IPS DF 4.7 (cell line): ENCODE data around the gene PHF21B.
"Not testable (repeated sequence)": the region's sequence is repeated elsewhere in the genome, so short reads cannot be mapped to it uniquely, and the experiment has no call there.

Experiments
- DNase-seq: peaks from one replicate; pipeline ENCODE4 v3.0.0-alpha.2; 2013; ENCODE audit warnings: low spot score; ENCODE audit errors: extremely low read depth

PHF21B gene

DNA sequence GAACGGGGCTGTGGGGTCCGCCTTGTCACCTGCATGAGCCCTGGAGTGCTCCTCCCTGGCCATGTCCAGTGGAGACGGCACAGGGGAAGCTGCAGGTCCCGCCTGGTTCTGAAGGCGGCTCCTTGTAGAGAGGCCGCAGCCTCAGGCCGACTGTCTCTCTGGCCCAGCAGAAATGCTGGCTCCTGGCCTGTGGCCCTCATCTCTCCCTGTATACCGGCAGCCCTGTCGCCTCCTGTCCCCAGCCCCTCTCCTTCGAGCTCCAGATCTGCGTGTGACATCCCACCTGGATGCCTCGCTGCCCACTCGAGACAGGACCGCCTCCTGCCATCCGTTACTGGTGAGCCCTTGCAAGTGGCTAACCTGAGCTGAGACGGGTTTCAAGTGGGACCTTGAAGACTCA, 73.6 kb downstream of the PHF21B start:
- no peak for DNase-seq

DNA sequence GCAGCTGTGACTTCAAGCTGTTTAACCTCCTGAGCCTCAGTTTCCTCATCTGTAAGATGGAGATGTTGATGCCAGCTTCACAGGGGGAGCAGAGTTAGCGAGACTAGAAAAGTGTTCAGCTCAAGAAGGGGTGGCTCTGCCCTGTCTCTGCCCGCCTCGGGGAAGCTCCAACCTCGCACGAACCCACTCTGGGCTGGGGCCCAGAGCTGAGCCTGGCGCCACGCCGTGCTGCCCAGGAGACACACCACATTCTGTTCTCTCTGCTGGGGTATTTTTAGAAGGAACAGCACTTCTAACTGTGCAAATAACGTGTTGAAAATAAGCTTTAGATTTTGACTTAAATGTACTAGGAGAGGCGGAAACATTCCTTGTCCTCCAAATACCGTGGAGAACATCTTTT, 74.1 kb downstream of the PHF21B start:
- no peak for DNase-seq

DNA sequence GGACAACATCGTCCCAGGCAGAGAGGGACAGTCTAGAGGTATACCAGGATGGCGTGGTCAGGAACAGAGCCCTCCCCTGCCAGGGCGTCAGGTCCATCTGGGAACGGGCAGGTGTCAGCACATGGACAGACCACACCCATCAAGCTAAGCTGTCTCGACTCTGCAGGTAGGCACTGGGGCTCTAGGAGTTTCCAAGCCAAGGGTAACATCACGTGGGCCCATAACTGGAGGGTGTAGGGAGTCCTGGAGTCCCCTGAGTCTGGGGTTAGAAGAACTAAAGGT, 75.4 kb downstream of the PHF21B start:
- DNase-seq = no peak

DNA sequence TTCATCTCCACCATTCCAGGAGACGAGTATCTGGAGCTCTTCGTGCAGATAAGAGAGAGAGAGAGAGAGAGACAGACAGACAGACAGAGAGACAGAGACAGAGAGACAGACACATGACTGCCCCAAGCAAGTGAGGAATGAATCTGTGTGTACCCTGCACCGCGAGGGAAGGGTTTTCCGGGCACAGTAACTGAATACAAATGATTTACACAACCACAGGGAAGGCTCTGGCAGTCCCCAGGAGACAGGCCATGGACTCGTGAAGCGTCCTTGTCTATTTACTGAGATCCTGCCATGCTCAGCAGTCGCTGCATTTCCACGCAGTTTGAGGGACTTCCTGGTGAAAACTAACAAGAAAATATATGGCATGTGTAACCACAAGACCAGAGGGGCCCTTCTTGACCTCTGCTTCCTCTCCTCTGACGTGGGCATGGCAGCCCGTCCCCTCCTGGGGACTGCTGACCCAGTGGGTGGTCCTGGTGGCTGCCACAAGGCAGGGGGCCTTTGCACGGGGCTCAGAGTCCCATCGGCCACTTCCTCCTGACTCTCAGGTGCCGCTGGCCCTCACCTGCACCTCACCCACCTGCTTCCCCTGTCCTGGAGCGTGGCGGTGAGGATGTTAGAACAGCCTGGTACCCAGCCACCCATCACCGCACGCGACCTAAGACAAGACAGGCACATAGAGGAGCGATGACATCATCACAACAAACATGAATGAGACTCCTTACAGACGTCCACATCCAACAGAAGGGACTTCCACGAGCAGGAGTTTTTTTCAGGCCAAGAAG, 75.9 kb downstream of the PHF21B start:
- DNase-seq = no peak

DNA sequence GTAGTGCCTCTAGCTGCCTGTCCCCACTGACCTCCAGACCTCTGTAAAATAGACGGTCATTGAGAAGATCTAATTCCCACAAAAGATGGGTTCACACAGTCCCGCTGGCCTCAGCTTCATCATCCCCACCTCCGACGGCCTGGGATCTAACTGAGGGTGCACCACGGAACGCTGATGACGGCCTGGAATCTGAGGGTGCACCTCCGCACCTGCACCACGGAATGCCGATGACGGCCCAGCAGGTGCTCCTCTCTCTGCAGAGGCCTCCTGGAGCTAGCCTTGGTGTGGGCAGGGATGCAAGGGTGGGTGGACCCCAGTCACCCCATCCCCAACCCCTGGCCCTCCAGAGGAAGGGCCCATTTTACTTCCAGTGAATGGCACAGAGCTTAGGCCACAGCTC, 77.3 kb downstream of the PHF21B start:
- DNase-seq = no peak

DNA sequence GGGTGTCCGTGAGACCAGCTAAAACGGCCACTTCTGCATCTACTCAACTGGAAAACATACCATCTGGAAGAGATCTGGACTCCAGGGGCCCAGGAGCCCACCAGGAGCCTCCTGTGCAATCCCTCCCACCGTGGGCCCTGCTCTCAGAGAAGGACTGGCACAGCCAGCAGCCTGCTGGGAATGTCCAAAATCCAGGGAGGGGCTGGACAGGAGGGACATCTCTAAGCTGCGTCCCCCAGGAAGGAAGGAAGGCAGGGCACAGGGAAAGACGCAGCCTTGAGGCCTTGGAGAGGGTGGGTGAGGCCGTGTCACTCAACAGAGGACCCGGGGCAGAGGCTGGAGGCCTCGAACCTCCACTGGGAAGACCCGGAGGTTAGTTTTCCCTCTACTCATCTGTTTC, 78.0 kb downstream of the PHF21B start:
- no peak for DNase-seq

DNA sequence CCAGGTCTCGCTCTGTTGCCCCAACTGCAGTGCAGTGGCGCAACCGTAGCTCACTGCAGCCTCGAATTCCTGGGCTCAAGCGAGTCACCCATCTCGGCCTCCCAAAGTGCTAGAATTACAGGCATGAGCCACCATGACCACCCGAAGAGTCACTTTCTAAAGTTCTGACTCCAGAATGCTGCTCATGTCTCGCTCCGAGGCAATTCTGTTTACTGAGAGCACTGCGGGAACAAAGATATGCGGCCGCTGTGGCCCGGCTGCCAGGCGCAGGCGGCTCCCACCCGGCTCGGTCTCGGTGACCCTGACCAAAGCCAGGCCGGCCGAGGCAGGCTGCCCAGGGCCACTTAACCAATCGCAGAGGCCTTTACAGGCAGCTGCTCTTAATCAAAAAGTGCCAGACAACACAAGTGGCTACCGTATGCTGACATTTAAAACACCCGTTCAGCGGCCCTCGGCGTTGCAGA, 78.7 kb downstream of the PHF21B start:
- no peak for DNase-seq

DNA sequence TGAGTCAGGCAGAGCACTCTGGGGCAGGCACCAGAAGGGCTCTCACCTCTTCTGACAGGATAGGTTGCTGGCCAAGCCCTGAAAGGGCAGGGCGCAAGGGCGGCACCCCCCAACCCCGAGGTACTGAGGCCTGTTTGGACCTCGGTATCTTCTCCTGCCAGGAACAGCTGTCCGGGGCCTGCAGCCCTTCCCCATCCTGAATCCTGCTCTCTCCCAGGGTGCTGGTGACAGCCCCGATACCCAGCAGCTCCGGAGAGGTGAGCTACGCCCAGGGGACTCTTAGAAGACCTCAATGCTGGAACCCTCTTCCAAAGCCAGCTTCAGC, 79.1 kb downstream of the PHF21B start:
- no peak for DNase-seq

DNA sequence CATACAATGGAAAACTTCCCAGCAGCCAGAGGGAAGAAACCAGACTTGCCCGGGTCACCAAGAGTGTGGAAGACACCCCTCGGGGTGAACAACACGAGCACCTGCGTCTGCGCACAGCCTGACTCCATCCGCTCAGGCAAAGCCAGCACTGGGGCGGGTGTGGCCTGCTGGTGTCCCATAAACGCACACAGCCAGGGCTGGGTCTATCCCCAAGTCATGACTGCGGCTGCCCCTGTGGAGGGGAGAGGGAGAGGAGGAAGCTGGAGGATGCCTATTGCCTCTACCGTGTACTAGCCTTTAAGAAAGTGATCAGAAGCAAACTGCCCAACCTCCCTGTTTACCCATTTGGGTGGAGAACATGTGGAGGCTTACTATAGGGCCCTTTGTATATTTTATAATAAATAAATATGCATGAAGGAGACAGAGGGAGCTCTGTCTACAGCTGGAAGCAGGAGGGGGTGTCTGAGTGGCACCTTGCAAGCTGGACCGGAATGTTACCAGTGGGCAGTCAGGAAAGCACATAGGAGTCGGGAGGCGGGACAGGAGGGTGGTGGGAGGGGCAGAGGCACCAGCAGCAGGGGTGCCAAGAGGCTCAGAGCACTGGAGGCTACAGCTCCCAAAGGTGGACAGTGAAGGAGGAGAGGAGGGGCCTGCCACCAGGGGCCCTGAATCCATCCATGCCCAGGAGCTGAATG, 79.6 kb downstream of the PHF21B start:
- DNase-seq = no peak

DNA sequence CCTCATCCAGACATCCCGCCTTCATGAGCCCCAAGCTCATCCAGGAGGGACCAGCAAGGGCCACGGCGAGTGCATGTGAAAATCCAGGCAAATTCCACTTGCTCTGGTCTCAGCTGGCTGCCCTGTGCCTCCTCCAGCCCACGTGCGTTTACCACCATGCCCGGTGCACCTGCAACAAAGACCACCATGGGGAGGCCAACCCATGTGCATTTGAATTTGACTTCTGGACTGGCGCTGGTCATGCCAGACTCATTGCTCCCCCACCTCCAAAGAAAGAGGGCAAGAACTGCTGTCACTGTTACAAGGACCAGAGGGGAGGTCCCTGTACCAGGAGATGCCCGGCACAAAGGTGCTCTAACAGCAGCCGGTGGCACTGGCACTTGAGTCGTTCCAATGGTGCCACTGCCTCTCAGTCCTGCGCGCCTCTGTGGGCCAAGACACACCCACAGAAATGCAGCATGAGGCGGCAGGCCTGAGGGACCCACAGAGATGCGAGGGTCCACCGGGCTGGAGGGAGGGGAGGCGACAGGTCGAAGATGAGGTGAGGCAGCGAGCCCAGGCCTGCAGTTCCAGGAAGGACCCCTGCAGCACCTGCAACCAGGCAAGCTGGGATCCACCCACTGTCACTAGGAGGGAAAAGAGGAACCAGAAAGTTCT, 80.3 kb downstream of the PHF21B start:
- DNase-seq = no peak

DNA sequence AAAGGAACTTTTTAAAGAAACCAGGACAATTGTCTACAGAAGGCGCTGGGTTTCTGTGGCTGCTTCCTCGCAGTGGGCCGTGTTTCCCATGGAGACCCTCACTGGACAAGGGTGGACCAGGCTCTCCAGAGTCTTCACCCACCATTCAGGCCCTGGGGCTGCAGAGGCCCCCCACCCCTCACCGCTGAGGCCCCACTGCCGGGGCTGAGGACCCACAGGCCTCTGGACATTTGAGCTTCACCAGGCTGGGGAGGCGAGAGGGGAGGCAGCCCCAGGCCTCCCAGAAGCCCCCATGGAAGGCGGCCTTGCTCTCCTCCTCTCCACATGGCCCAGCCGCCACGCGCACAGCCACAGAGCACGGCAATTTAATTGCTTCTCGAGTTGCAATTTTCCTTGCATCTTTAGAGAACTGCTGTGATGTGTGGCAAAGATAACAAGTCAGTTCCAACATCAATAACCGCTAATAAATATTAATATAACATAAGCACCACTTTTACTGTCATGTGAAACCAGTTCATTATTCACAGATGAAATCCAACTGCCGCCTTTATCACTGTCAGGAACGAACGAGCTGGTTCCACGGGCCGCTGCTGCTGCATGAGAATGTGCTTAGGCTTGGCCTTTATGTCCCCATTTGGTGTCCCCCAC, 81.0 kb downstream of the PHF21B start:
- no peak for DNase-seq

DNA sequence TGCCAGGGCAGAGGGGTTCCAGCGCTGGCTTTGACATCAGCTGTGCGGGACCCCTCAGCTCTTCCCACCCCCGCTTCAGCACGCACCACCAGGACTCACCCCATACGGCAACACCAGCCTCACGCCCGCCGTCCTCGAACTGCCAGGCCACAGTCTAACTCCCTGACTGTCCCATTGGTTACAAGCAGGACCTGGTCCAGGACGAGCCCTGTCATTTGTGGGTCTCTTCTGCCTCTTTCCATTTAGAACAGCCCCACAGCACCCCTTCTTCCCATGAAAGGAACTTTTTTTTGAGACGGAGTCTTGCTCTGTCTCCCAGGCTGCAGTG, 81.7 kb downstream of the PHF21B start:
- DNase-seq = no peak

DNA sequence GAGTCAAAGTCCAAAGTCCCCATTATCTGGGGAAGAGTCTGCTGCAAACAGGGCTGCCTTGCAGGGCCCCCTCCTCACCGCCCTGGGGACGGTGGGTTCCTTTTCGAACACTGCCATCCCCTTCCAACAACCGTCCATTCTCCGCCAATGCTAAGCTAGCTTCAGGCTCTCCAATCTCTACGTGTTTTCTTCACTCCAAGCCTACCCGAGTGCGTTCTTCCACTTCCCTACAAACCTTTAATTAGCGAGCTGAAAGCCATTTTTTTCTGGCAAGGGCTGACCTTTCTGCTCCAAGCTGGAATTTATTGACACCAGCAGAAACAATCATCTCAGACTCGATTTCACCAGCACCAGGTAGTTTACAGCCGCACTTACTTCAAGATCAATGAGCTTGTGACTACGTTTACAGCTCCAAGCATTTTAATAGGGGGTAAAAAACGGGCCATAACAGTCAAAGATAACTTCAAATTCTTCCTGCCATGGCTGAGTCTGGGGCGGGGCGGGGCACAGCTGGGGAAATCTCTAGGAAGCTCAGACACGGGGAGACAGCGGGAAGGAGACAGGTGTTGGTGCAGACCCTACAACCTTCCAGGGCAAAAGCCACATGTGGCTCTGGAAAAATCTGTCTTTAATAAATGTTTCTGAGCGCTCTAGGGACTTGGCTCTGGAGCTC, 82.2 kb downstream of the PHF21B start:
- DNase-seq = no peak

DNA sequence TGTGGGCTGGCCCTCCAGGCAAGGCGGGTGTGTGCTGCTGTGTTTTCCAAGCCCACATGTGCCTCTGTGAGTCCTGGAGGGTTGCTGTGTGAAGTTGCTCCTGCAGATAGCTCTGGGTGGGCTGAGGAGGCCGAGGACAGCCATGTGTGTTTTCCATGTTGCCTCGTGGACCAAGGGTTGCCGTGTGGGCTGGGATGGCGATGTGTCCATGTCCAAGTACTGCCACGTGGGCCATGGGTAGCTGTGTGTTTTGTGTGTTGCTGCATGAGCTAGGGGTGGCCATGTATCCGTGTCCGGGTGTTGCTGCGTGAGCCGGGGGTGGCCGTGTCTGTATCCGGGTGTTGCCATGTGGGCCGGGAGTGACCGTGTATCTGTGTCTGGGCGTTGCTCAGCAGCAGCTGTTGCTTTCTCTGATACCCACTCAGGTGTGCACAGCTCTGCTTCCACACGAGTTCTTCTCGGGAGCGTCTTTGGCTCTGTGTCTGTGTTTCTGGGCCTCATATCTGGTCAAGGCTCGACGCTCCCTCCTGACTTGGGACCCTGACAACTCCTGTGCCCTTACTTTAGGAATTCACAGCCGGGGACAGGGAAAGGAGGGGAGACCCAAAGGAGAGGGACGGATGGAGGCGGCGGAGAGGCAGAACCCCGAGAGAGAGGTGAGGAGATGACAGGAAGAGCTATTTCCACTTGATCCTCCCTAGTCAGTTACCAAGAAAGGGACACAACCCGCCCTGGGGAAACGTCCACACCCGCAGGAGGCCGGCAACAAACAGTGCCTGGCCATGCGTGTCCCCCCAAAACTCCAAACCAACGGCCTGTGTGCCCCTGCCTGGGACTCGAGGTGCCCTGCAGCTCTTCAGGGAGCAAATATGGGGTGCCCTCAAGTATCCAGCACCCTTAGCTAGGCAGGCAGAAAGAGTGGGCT, 83.1 kb downstream of the PHF21B start:
- no peak for DNase-seq

DNA sequence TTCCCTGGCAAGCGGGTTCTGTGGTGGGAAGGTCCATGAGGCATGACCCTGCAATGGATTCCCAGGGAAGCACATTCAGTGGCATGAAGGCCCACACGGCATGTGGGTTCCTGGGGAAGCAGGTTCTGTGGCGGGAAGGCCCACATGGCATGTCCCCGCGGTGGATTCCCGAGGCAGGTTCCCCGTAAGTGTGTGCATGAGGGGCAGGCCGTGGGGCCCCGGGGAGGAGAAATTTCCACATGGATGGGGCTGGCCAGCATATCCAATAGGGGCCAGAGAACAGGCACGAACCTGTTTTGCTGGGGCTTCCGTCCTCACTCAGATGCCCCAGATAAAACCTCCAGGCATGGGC, 83.7 kb downstream of the PHF21B start:
- no peak for DNase-seq

DNA sequence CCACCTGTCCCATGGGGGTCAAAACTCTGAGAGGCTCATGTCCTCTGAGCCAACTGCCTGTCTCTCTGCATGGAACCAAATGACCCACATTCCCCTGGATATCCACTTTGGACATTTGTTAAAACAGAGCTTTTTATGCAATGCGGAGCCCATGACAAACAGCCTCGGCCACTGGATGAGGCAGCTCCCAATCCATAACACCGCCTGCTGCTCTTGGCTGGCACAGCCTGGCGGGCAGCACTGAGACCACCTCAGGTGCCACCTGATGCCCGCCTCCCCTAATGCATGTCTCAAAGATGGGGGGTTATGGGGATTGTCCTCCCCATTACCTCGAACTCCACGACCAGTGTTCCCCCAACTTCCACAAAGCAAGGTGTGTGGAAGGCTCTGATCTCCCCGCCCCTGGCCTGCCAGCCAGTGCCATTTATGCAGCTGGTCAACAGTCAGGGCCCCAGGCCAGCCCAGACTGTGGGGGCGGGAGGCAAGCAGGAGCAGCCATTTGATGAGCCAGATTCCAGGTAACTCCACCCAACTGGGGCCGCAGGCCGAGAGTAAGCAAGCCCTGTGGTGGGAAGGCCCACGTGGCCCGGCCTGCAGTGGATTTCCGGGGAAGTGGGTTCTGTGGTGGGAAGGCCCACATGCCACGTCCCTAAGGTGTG, 84.2 kb downstream of the PHF21B start:
- DNase-seq = no peak

DNA sequence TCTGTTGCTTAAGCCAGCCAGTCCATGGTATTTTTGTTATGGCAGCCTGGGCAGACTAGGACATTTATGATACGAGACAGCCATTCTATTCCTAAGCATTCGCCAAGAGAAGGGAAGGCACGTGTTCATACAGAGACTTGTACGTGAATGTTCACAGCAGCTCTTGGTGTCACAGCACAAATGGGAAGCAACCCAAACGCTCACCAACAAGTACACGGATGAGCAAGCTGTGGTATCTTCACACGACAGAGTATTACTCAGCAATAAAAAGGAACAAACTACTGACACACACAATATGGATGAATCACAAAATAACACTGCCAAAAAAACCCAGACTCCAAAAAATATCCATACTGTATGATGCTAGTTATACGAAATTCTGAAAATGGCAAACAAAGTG, 85.1 kb downstream of the PHF21B start:
- DNase-seq = no peak

DNA sequence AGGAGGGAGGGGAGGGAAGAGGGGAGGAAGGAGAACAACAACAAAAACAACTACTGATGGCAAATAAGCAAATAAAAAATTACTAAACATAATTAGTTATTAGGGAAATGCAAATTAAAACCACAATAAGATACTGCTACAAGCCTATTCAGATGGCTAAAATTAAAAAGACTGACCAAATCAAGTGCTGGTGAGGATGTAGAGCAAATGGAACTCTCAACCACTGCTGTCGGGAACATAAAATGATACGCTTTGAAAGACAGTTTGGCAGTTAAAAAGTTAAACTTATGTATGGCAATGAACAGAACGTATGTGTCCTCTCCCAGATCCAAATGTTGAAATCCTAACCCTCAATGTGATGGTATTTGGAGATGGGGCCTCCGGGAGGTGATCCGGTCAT, 85.7 kb downstream of the PHF21B start:
- DNase-seq = no peak

DNA sequence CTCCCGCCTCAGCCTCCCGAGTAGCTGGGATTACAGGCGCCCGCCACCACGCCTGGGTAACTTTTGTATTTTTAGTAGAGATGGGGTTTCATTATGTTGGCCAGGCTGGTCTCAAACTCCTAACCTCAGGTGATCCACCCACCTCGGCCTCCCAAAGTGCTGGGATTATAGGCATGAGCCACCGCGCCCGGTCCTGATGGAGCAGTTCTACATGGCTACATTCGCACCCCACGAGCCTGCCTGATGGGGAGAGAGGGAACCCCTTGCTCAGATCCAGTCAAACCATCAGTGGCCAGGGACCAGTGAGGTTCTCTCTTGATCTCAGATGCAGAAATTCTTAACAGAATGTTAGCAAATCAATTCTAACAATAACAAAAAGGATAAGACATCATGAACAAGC, 88.0 kb downstream of the PHF21B start:
- DNase-seq = not testable (repeated sequence)

DNA sequence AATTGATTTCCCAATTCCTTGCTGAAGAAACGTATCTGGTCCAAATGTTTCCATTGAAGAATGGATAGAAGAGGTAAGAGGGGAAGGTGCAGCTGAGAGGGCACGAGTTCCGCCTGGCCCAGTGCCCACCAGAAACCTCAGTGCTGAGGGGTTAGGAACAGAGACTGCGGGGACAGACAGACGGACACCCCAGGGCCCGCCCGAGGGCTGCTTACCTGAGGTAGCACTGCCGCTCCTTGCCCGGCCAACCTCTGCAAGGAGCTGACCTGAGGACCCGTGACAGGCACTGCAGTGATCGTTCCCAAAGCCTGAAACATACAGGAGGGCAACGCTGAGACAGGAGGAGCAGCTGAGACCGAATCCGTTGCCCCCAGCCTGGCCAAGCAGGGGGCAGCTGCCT, 89.6 kb downstream of the PHF21B start:
- no peak for DNase-seq

DNA sequence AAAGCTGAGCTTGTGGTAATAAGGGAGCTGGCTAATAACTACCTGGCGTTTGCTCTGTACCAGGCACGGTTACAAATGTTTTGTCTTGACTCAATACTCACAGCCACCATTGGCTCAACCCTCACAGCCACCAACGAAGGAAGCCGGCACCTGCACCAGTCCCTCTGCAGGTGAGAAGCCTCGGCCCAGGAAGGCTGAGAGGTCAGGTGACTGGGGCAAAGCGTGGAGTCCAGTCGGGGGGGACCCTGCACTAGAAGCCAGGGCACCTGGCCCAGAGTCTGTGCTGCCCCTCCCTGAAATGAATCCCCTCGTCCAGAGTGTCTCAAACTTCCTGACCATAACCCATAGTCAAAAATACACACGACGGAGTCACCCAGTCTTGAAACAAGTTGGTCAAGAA, 90.1 kb downstream of the PHF21B start:
- DNase-seq = no peak
